HFF-Myc (cell line): Measurements from ENCODE around the gene LHPP.

Experiments used
- DNase-seq: peaks from one replicate; pipeline ENCODE4 v3.0.0-alpha.2; 2011; ENCODE audit warnings: low read depth; ENCODE audit errors: extremely low read depth
- H3K4me3 ChIP-seq: replicated peaks from 2 replicates; pipeline ENCODE4 v1.5.1; 2011; ENCODE audit warnings: low read depth, mild to moderate bottlenecking, control low read depth, low read length
- TF ChIP-seq, protein P1 (sequence below): IDR thresholded peaks from 2 replicates; pipeline ENCODE4 v1.5.1; 2012; ENCODE audit warnings: mild to moderate bottlenecking, low read depth, low read length, control low read depth; ENCODE audit errors: missing control alignments

Gene LHPP

GRCh38 chr10:124655191-124656112, 193.8 kb downstream of the LHPP start:
- TF ChIP-seq, protein P1, sequence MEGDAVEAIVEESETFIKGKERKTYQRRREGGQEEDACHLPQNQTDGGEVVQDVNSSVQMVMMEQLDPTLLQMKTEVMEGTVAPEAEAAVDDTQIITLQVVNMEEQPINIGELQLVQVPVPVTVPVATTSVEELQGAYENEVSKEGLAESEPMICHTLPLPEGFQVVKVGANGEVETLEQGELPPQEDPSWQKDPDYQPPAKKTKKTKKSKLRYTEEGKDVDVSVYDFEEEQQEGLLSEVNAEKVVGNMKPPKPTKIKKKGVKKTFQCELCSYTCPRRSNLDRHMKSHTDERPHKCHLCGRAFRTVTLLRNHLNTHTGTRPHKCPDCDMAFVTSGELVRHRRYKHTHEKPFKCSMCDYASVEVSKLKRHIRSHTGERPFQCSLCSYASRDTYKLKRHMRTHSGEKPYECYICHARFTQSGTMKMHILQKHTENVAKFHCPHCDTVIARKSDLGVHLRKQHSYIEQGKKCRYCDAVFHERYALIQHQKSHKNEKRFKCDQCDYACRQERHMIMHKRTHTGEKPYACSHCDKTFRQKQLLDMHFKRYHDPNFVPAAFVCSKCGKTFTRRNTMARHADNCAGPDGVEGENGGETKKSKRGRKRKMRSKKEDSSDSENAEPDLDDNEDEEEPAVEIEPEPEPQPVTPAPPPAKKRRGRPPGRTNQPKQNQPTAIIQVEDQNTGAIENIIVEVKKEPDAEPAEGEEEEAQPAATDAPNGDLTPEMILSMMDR: no peak
- no peak for DNase-seq

DNA sequence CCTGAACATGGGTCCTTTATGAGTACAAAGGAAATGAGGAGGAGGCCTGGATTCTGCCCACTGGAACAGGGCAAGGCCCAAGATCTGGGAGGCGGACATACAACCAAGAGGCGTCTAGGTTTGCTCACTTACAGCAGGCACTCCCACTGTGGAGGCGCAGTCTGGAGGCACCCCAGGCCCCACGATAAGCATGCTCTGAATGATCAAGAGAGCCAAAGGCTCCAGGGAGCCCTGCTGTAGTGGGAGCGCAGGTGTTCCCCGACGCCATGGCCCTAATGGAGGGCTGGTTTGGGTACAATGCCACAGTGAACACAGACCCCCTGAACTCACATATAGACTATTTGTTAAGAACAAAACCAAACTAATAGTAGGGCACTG, 194.5 kb downstream of the LHPP start:
- no peak for DNase-seq
- no peak overlapping the region for H3K4me3 ChIP-seq
- TF ChIP-seq, protein P1: no peak

More at GRCh38 chr10:124655191-124656112, 193.8 kb downstream of the LHPP start:
- no peak overlapping the region for H3K4me3 ChIP-seq

GRCh38 chr10:124656541-124656940, 194.9 kb downstream of the LHPP start:
- no peak for DNase-seq
- TF ChIP-seq, protein P1: no peak
- H3K4me3 ChIP-seq: no peak overlapping the region

GRCh38 chr10:124657806-124658205, 196.2 kb downstream of the LHPP start:
- no peak overlapping the region for H3K4me3 ChIP-seq
- no peak for DNase-seq
- TF ChIP-seq, protein P1: no peak

DNA sequence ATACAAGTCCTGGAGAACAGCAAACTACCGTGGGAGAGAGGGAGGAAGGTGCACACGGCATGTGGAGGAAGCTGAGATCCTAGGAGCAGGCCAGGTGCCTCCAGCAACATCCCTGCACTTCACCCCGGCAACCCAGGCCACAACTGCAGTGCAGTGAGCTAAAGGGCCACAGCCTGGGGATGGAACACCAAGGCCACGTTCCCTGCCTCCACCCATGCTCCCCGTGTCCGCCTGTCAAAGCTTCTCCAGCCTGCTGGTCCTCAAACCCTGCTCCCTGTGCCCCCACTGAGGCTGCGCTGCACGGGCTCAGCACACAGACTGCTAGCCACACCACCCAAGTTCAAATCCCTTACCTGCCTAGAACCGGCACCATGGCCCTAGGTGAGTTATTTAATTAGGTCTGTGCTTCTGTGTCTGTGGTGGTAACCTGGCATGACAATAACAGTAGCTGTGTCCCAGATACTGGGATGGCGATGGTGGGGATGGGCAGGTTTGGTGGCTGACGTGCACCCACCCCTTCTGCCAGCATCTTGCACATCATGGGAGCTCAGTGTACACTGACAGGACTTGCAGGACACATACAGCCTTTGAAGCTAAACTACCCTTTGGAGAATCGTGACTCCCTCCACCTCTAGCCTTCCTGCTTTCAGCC, 197.1 kb downstream of the LHPP start:
- DNase-seq: no peak
- H3K4me3 ChIP-seq: no peak overlapping the region
- TF ChIP-seq, protein P1: no peak

GRCh38 chr10:124659380-124659779, 197.8 kb downstream of the LHPP start:
- TF ChIP-seq, protein P1: no peak
- no peak for DNase-seq
- H3K4me3 ChIP-seq: no peak overlapping the region
